GM12865 (cell line): ENCODE data around the gene ERC1.

ENCODE experiments used
- DNase-seq: peaks from one replicate; pipeline ENCODE4 v3.0.0; 2010; ENCODE audit warnings: low read depth
- H3K4me3 ChIP-seq: 2 replicates; pipeline ENCODE4 v1.5.1; 2011; ENCODE audit warnings: mild to moderate bottlenecking, low read depth, low read length, control low read depth
- CTCF ChIP-seq: IDR thresholded peaks from 2 replicates; pipeline ENCODE4 v1.5.1; 2011; ENCODE audit warnings: low read length, control low read depth, low read depth, inconsistent platforms; ENCODE audit not compliant: insufficient read depth; ENCODE audit errors: missing control alignments

Gene ERC1

GRCh38 chr12:1212526-1212925 lies 221.5 kb downstream of the ERC1 start:
- no peak for DNase-seq
- TF ChIP-seq CTCF, result no peak
- no peak overlapping the region for H3K4me3 ChIP-seq

- no peak for DNase-seq
- no peak for TF ChIP-seq CTCF
- no peak overlapping the region for H3K4me3 ChIP-seq
These were observed 222.2 kb downstream of the ERC1 start for GRCh38 chr12:1213205-1213604.

DNA sequence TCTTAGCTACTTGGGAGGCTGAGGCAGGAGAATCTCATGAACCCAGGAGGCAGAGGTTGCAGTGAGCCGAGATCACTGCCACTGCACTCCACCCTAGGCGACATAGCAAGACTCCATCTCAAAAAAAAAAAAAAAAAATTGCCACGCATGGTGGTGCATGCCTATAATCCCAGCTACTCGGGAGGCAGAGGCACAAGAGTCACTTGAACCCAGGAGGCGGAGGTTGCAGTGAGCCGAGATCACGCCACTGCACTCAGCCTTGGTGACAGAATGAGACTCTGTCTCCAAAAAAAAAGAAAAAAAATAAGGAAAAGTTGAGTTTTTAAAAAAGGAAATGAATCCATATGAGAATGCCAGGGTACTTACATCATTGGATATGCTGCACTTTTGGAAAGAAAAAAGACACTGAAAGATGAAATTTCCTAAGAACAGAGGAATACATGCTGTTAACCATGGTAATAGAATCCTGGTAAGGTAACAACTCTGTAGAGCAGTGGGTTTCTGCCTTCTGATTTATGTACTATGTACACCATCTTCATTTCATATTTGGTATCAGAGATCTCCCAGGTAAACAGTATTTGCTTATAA lies 222.7 kb downstream of the ERC1 start:
- TF ChIP-seq CTCF, result no peak
- no peak for DNase-seq
- no peak overlapping the region for H3K4me3 ChIP-seq

DNA sequence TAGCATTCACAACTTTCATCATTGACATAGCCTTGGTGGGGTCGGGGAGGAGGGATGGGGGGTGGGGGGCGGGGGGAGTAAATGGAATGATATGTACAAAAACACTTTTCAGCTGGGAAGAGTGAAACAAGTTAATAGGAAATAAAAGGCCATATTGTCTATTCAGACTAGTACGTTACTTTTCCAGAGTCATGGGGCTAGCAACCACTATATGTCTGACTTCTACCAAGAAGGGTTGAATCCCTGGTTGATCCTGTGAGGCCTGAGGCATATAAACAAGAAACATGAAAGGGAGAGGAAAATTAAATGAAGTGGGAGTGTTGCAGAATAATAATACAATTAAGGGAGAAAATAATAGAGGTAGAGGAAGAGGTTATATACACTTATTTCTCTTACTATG lies 225.5 kb downstream of the ERC1 start:
- TF ChIP-seq CTCF, result no peak

GRCh38 chr12:1217191-1217949 lies 226.3 kb downstream of the ERC1 start:
- H3K4me3 ChIP-seq, result no peak overlapping the region
- no peak for DNase-seq
- TF ChIP-seq CTCF, result no peak

More for the DNA sequence above, 225.5 kb downstream of the ERC1 start:
- no peak for DNase-seq
- H3K4me3 ChIP-seq, result no peak overlapping the region

DNA sequence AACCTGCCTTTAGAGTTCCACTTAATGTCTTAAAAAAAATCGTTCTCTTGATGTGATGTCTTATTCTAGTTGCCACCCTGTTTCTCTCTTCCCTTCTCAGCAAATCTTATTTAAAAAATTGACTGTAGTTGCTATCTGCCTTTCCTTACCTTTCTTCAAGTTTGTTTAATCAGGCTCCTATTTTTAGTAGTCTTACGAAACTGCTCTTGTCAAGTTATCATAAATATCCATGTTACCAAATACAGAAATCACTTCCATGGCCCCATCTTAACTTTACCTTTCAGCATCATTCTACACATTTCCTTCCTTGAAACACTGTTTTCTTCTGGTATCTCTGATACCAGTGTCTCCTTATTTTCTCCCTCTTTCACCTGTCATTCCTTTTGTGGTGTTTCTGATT lies 227.3 kb downstream of the ERC1 start:
- no peak for TF ChIP-seq CTCF
- no peak for DNase-seq
- no peak overlapping the region for H3K4me3 ChIP-seq
